SK-N-SH treated with all-trans-retinoic acid at 6 μM for 48 hours (cell line): Measurements from ENCODE around the gene NHS.

Experiments used
- ATAC-seq: fragments of 200-7000 bp; cut with Tn5 transposase; 3 replicates; pipeline ENCODE4 v1.9.1; 2020; ENCODE audit warnings: mild to moderate bottlenecking, moderate library complexity
- ARNTL ChIP-seq: fragments of 450-650 bp; formaldehyde crosslinking; IDR thresholded peaks from 2 replicates; pipeline ENCODE4 v1.5.0; 2020; ENCODE audit warnings: low read depth, mild to moderate bottlenecking, moderate library complexity, borderline replicate concordance
- BACH2 ChIP-seq: fragments of 250-450 bp; sonication (Bioruptor Pico); IDR thresholded peaks from 2 replicates; pipeline ENCODE4 v1.9.0; 2021; ENCODE audit warnings: mild to moderate bottlenecking, borderline replicate concordance
- CREB5 ChIP-seq: fragments of 250-450 bp; sonication (Bioruptor Pico); IDR thresholded peaks from 2 replicates; pipeline ENCODE4 v1.5.1; 2020; ENCODE audit warnings: low read depth, mild to moderate bottlenecking, moderate library complexity
- CSDC2 ChIP-seq: fragments of 250-450 bp; sonication (Bioruptor Pico); IDR thresholded peaks from 2 replicates; pipeline ENCODE4 v1.5.0; 2020; ENCODE audit warnings: mild to moderate bottlenecking, moderate library complexity
- CSRNP3 ChIP-seq: fragments of 250-450 bp; sonication (Bioruptor Pico); IDR thresholded peaks from 2 replicates; pipeline ENCODE4 v1.5.1; 2021; ENCODE audit warnings: mild to moderate bottlenecking, moderate library complexity
- ESRRG ChIP-seq: fragments of 250-450 bp; sonication (Bioruptor Pico); IDR thresholded peaks from 2 replicates; pipeline ENCODE4 v1.6.1; 2021; ENCODE audit warnings: mild to moderate bottlenecking
- GLIS3 ChIP-seq: fragments of 250-450 bp; sonication (Bioruptor Pico); IDR thresholded peaks from 2 replicates; pipeline ENCODE4 v1.5.0; 2020; ENCODE audit warnings: mild to moderate bottlenecking, moderate library complexity
- ISL1 ChIP-seq: fragments of 250-450 bp; sonication (Bioruptor Pico); IDR thresholded peaks from 2 replicates; pipeline ENCODE4 v2.1.2; 2022; ENCODE audit warnings: mild to moderate bottlenecking, moderate library complexity
- OSR1 ChIP-seq: fragments of 250-450 bp; sonication (Bioruptor Pico); IDR thresholded peaks from 2 replicates; pipeline ENCODE4 v1.8.0; 2022; ENCODE audit warnings: moderate library complexity, mild to moderate bottlenecking, inconsistent platforms
- PPARA ChIP-seq: fragments of 250-450 bp; sonication (Bioruptor Pico); IDR thresholded peaks from 2 replicates; pipeline ENCODE4 v1.5.0; 2020; ENCODE audit warnings: mild to moderate bottlenecking, borderline replicate concordance
- RARB ChIP-seq: fragments of 250-450 bp; sonication (Bioruptor Pico); IDR thresholded peaks from 2 replicates; pipeline ENCODE4 v1.8.0; 2021; ENCODE audit warnings: mild to moderate bottlenecking, moderate library complexity
- TCF4 ChIP-seq: fragments of 250-450 bp; sonication (Bioruptor Pico); IDR thresholded peaks from 2 replicates; pipeline ENCODE4 v1.8.0; 2021; ENCODE audit warnings: mild to moderate bottlenecking, moderate library complexity, borderline replicate concordance
- TOX ChIP-seq: fragments of 250-450 bp; sonication (Bioruptor Pico); IDR thresholded peaks from 2 replicates; pipeline ENCODE4 v1.8.0; 2021; ENCODE audit warnings: mild to moderate bottlenecking, moderate library complexity, borderline replicate concordance
- ZC3H10 ChIP-seq: fragments of 250-450 bp; sonication (Bioruptor Pico); IDR thresholded peaks from 2 replicates; pipeline ENCODE4 v1.5.1; 2021; ENCODE audit warnings: mild to moderate bottlenecking, moderate library complexity
- ZFP3 ChIP-seq: fragments of 250-450 bp; sonication (Bioruptor Pico); IDR thresholded peaks from 2 replicates; pipeline ENCODE4 v1.5.0; 2020; ENCODE audit warnings: mild to moderate bottlenecking, moderate library complexity
- ZFP30 ChIP-seq: fragments of 450-650 bp; formaldehyde crosslinking; IDR thresholded peaks from 2 replicates; pipeline ENCODE4 v1.5.0; 2022; ENCODE audit warnings: mild to moderate bottlenecking, moderate library complexity
- ZNF565 ChIP-seq: fragments of 450-650 bp; formaldehyde crosslinking; conservative IDR thresholded peaks from 2 replicates; pipeline ENCODE4 v1.5.0; 2020; ENCODE audit warnings: low read depth, mild to moderate bottlenecking, moderate library complexity
- ZNF70 ChIP-seq: fragments of 450-650 bp; formaldehyde crosslinking; IDR thresholded peaks from 2 replicates; pipeline ENCODE4 v1.5.0; 2020; ENCODE audit warnings: mild to moderate bottlenecking, moderate library complexity
- ZNF8 ChIP-seq: fragments of 450-650 bp; formaldehyde crosslinking; IDR thresholded peaks from 2 replicates; pipeline ENCODE4 v1.5.0; 2020; ENCODE audit warnings: mild to moderate bottlenecking, moderate library complexity
- TF ChIP-seq, protein P1 (sequence below): fragments of 250-450 bp; sonication (Bioruptor Pico); IDR thresholded peaks from 2 replicates; pipeline ENCODE4 v1.8.0; 2020; ENCODE audit warnings: mild to moderate bottlenecking, moderate library complexity, borderline replicate concordance
- TF ChIP-seq, protein P2 (sequence below): fragments of 250-450 bp; sonication (Bioruptor Pico); IDR thresholded peaks from 2 replicates; pipeline ENCODE4 v1.5.0; 2020; ENCODE audit warnings: mild to moderate bottlenecking, moderate library complexity
- TF ChIP-seq, protein P3 (sequence below): fragments of 250-450 bp; sonication (Bioruptor Pico); IDR thresholded peaks from 2 replicates; pipeline ENCODE4 v1.8.0; 2021; ENCODE audit warnings: low read depth, mild to moderate bottlenecking, moderate library complexity, borderline replicate concordance

The NHS gene

DNA sequence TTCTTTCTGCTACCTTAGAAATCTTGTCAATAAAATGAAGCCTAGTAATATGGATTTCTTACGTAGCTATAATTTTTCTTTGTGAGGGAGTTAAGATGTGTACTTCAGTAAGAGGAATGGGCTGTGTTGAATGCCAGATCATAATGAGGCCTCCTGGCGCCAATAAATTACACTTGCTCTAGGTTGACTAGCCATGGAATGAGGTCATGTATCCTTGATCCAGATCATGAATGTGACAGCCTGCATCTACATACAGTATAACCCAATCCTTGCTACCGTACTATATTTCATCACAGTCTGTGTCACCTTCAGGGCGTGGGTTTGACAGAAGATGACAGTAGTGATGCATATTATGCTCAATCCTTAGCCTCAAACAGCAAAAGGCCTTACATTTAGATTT is 36.2 kb downstream of the NHS start (continued):
- TF ChIP-seq ZNF565 (CRISPR knock-in tag) (no peak), ESRRG (CRISPR knock-in tag) (no peak)
- TF ChIP-seq, all 23 proteins: peak for 0

DNA sequence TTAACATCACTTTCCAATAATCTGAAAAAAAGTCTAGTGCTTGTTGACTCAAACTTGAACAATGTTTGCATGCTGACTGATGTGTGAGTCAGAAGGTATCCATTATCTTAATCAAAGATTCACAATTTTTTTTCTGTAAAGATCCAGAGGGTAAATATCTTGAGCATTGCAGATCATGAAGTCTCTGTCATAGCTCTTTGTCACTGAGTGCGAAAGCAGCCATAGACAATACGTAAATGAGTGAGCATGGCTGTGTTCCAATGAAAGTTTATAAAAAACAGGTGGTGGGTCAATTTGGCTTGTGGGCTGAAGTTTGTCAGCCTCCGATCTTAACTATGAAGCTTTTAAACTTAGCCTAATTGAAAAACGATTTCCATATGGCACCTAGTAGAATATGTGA is 37.7 kb downstream of the NHS start:
- peak; percentile 82 for ATAC-seq
- TF ChIP-seq ISL1 (CRISPR knock-in tag) (0 out of 2 replicates have a peak, but pooled peaks have one; percentile 4), TOX (CRISPR knock-in tag) (peak; percentile 97; the same call in 1 of the 2 replicates), ZFP30 (CRISPR knock-in tag) (no peak), ZC3H10 (CRISPR knock-in tag) (peak; percentile 96)
- TF ChIP-seq, all 23 proteins: peak for 3

GRCh38 chrX:17413228-17413627 is 38.2 kb downstream of the NHS start:
- peak; percentile 38 for ATAC-seq
- TF ChIP-seq ZFP30 (CRISPR knock-in tag) (no peak), ZC3H10 (CRISPR knock-in tag) (peak; percentile 95), ARNTL (CRISPR knock-in tag) (no peak), TOX (CRISPR knock-in tag) (peak; percentile 88; the same call in 1 of the 2 replicates), CSRNP3 (CRISPR knock-in tag) (no peak), ISL1 (CRISPR knock-in tag) (0 out of 2 replicates have a peak, but pooled peaks have one; percentile 20), CSDC2 (CRISPR knock-in tag) (no peak), RARB (no peak), PPARA (CRISPR knock-in tag) (no peak), ESRRG (CRISPR knock-in tag) (no peak), CREB5 (no peak), GLIS3 (CRISPR knock-in tag) (no peak), TCF4 (CRISPR knock-in tag) (no peak), ZNF8 (CRISPR knock-in tag) (no peak)
- TF ChIP-seq, protein P1, sequence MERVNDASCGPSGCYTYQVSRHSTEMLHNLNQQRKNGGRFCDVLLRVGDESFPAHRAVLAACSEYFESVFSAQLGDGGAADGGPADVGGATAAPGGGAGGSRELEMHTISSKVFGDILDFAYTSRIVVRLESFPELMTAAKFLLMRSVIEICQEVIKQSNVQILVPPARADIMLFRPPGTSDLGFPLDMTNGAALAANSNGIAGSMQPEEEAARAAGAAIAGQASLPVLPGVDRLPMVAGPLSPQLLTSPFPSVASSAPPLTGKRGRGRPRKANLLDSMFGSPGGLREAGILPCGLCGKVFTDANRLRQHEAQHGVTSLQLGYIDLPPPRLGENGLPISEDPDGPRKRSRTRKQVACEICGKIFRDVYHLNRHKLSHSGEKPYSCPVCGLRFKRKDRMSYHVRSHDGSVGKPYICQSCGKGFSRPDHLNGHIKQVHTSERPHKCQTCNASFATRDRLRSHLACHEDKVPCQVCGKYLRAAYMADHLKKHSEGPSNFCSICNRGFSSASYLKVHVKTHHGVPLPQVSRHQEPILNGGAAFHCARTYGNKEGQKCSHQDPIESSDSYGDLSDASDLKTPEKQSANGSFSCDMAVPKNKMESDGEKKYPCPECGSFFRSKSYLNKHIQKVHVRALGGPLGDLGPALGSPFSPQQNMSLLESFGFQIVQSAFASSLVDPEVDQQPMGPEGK = no peak

GRCh38 chrX:17414027-17414658 is 39.1 kb downstream of the NHS start:
- 0 out of 3 replicates have a peak, but pooled peaks have one; percentile 12 for ATAC-seq
- TF ChIP-seq ESRRG (CRISPR knock-in tag) (no peak), TCF4 (CRISPR knock-in tag) (no peak), PPARA (CRISPR knock-in tag) (no peak), ARNTL (CRISPR knock-in tag) (no peak), ZFP3 (no peak), TOX (CRISPR knock-in tag) (no peak), ZNF70 (CRISPR knock-in tag) (no peak), RARB (no peak), GLIS3 (CRISPR knock-in tag) (no peak), CREB5 (no peak), ISL1 (CRISPR knock-in tag) (no peak), ZFP30 (CRISPR knock-in tag) (no peak), OSR1 (CRISPR knock-in tag) (no peak), ZC3H10 (CRISPR knock-in tag) (no peak), ZNF8 (CRISPR knock-in tag) (no peak), BACH2 (CRISPR knock-in tag) (no peak)
- TF ChIP-seq, protein P2, sequence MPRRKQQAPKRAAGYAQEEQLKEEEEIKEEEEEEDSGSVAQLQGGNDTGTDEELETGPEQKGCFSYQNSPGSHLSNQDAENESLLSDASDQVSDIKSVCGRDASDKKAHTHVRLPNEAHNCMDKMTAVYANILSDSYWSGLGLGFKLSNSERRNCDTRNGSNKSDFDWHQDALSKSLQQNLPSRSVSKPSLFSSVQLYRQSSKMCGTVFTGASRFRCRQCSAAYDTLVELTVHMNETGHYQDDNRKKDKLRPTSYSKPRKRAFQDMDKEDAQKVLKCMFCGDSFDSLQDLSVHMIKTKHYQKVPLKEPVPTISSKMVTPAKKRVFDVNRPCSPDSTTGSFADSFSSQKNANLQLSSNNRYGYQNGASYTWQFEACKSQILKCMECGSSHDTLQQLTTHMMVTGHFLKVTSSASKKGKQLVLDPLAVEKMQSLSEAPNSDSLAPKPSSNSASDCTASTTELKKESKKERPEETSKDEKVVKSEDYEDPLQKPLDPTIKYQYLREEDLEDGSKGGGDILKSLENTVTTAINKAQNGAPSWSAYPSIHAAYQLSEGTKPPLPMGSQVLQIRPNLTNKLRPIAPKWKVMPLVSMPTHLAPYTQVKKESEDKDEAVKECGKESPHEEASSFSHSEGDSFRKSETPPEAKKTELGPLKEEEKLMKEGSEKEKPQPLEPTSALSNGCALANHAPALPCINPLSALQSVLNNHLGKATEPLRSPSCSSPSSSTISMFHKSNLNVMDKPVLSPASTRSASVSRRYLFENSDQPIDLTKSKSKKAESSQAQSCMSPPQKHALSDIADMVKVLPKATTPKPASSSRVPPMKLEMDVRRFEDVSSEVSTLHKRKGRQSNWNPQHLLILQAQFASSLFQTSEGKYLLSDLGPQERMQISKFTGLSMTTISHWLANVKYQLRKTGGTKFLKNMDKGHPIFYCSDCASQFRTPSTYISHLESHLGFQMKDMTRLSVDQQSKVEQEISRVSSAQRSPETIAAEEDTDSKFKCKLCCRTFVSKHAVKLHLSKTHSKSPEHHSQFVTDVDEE (CRISPR knock-in tag) = no peak
- TF ChIP-seq, protein P1 = no peak
- TF ChIP-seq, protein P3, sequence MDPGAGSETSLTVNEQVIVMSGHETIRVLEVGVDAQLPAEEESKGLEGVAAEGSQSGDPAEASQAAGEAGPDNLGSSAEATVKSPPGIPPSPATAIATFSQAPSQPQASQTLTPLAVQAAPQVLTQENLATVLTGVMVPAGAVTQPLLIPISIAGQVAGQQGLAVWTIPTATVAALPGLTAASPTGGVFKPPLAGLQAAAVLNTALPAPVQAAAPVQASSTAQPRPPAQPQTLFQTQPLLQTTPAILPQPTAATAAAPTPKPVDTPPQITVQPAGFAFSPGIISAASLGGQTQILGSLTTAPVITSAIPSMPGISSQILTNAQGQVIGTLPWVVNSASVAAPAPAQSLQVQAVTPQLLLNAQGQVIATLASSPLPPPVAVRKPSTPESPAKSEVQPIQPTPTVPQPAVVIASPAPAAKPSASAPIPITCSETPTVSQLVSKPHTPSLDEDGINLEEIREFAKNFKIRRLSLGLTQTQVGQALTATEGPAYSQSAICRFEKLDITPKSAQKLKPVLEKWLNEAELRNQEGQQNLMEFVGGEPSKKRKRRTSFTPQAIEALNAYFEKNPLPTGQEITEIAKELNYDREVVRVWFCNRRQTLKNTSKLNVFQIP (CRISPR knock-in tag) = no peak
